Upper lobe of right lung (tissue), 1 donor: ENCODE results near the gene WDR7. TPM values are rescaled to one million over a fixed set of nuclear protein-coding genes. Genes with fewer than 3 reads are reported as not detected.

Experiments
- ATAC-seq: fragments of 200-7000 bp; cut with Tn5 transposase; one replicate; pipeline ENCODE4 v1.9.1; 2020; ENCODE audit warnings: mild to moderate bottlenecking, moderate library complexity
- DNase-seq: peaks from one replicate; pipeline ENCODE4 v3.0.0-alpha.2; 2020
- H3K27ac ChIP-seq: fragments of 200-600 bp; one replicate; pipeline ENCODE4 v1.8.0; 2022
- H3K27me3 ChIP-seq: fragments of 200-600 bp; one replicate; pipeline ENCODE4 v1.8.0; 2022; ENCODE audit warnings: mild to moderate bottlenecking
- H3K36me3 ChIP-seq: fragments of 200-600 bp; one replicate; pipeline ENCODE4 v1.8.0; 2022
- H3K4me1 ChIP-seq: fragments of 200-600 bp; one replicate; pipeline ENCODE4 v1.8.0; 2022
- H3K4me3 ChIP-seq: fragments of 200-600 bp; one replicate; pipeline ENCODE4 v1.8.0; 2022; ENCODE audit warnings: mild to moderate bottlenecking
- H3K9me3 ChIP-seq: fragments of 200-600 bp; one replicate; pipeline ENCODE4 v1.8.0; 2022
- CTCF ChIP-seq: fragments of 200-600 bp; IDR thresholded peaks from one replicate; pipeline ENCODE4 v1.8.0; 2022; ENCODE audit warnings: antibody characterized with exemption
- intact Hi-C: fragments of 100-400 bp; cut with DNase I; formaldehyde crosslinking; loops from one replicate; pipeline ENCODE4 v1.11.0; 2022
- total RNA-seq: library from RNA; stranded (reverse); fragmentation: NEBNext Ultra II Directional; extraction: Animal tissue kit (Norgen Biotek cat#: 25700); gene quantifications from one replicate; pipeline ENCODE4 v1.2.1, GENCODE V29; 2021
- donor health status: DM: no; HTN: yes; CAD: no; lungs with severe emphysema.

Gene WDR7
- total RNA-seq, 1 donor from 2014 or later: 30.7 TPM

- Histone ChIP-seq H3K4me3 (no peak overlapping the region), H3K27ac (no peak overlapping the region), H3K9me3 (no peaks in the 10 kb centered on the region), H3K4me1 (no peaks in the 10 kb centered on the region), H3K36me3 (no peaks in the 10 kb centered on the region), H3K27me3 (no peaks in the 10 kb centered on the region)
- ATAC-seq (no peak), DNase-seq (no peak)
- intact Hi-C loops: no loop called here
- no peak for TF ChIP-seq CTCF
Observed at GRCh38 chr18:56900195-56901094, 249.3 kb downstream of the WDR7 start.

GRCh38 chr18:56901919-56902318 is 250.8 kb downstream of the WDR7 start:
- H3K4me1 ChIP-seq: no peaks in the 10 kb centered on the region
- H3K27ac ChIP-seq: no peak overlapping the region
- ATAC-seq: no peak
- intact Hi-C loops: no loop called here
- H3K27me3 ChIP-seq: no peaks in the 10 kb centered on the region
- no peaks in the 10 kb centered on the region for H3K36me3 ChIP-seq
- DNase-seq: no peak
- H3K4me3 ChIP-seq: no peak overlapping the region
- no peak for TF ChIP-seq CTCF
- no peaks in the 10 kb centered on the region for H3K9me3 ChIP-seq

- Histone ChIP-seq H3K27me3 (no peaks in the 10 kb centered on the region), H3K4me3 (no peak overlapping the region), H3K27ac (no peak overlapping the region), H3K9me3 (no peaks in the 10 kb centered on the region), H3K36me3 (no peaks in the 10 kb centered on the region), H3K4me1 (no peaks in the 10 kb centered on the region)
- ATAC-seq: no peak
- no peak for TF ChIP-seq CTCF
- no peak for DNase-seq
- intact Hi-C loops: no loop called here
Observed at GRCh38 chr18:56902653-56903052, 251.5 kb downstream of the WDR7 start.

GRCh38 chr18:56903686-56904085 is 252.5 kb downstream of the WDR7 start:
- Histone ChIP-seq H3K27me3 (no peaks in the 10 kb centered on the region), H3K27ac (no peak overlapping the region), H3K4me1 (no peaks in the 10 kb centered on the region), H3K9me3 (no peaks in the 10 kb centered on the region), H3K4me3 (no peak overlapping the region), H3K36me3 (no peaks in the 10 kb centered on the region)
- no peak for ATAC-seq
- intact Hi-C loops: no loop called here
- DNase-seq: no peak
- TF ChIP-seq CTCF: no peak

GRCh38 chr18:56907771-56908170 is 256.6 kb downstream of the WDR7 start:
- Histone ChIP-seq H3K27me3 (no peaks in the 10 kb centered on the region), H3K9me3 (no peaks in the 10 kb centered on the region), H3K27ac (no peak overlapping the region), H3K4me3 (no peak overlapping the region), H3K36me3 (no peaks in the 10 kb centered on the region), H3K4me1 (no peaks in the 10 kb centered on the region)
- DNase-seq: no peak
- no peak for TF ChIP-seq CTCF
- no peak for ATAC-seq
- intact Hi-C loops: no loop called here
